Measurements from ENCODE around the gene VWA8.

The VWA8 gene

DNA sequence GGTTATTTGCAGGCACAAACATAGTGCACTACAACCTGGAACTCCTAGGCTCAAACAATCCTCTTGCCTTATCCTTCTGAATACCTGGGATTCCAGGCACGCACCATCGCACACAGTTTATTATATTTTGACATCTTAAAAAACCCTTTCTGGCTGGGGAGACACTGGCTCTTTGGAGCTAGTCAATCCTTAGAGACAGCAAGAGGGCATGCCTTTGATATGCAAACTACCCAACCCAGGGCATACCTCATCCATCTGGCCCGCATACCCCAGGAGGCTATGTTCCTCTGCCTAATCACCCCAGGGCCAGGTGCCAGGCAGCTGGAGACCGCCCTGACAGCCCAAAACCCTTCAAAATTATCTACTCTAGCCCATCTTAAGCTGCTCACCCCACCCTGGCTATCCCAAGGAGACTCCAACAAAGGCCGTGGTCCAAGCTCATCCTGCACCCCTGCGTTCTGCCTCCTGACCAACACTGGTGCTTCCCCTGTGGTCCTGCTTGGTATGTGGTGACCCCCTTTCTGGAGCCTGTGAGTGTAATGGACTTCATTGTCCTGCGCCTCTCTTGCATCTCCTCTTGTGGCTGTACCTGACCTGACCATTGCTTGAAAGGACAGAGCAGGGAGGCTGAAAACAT lies 417.1 kb downstream of the VWA8 start:
- TF ChIP-seq CTCF (IDR thresholded peaks at IDR 0.05), result no peak

DNA sequence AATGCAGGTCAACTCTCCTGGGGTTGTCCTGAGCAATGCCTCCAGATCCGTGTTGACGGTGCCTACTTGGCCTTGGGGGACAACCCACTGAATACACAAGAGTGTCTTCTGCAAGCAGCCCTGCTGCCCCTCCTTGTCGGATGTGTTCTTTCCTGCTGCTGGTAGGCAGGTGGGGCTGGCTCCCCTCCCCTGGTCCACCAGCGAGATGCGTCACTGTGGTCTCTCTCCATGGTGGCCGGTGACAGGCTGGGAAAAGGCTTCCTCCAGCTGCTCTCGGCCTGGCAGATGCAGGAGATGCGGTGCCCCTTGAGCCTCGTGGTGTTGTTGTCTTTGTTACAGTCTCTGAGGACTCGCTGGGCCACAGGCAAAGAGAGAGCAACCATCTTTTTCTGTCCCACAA lies 418.6 kb downstream of the VWA8 start:
- TF ChIP-seq CTCF (IDR thresholded peaks at IDR 0.05), result no peak

DNA sequence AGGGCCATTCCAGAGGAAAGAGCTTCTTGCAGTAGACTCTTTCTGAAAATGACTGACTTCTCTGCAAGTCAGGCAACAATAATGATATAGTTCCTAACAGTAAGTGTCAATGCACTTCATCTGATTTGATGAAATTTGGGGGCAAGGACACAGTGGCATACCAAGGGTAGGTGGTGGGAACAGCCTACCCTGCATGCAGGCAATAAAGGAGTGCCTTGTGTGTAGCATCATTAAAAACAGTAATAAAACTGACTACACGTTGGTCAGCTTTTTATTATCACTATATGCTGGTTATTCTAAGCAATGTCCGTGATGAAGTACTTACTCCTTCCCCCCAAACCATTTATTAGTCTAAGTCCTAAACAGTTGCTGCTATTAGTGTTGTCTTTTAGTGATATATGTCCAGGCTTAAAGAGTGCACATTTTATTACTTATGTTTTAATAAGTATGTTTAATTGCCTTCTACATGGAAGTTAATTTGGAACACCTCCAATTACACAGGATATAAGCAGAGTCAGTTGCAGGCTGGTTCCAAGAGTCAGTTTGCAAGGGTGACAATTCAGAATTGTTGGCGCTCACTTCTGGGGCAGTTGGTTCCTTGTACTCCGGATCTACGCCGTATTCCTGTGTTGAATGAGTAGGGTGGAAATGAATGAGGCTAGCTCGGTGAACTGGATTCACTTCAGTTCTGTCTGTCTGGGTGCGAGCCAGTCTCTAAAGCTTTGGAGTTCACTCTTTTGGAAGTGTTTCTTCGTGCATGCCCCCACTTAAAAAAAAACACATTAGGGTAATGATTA lies 419.6 kb downstream of the VWA8 start:
- no peak for TF ChIP-seq CTCF (IDR thresholded peaks at IDR 0.05)

DNA sequence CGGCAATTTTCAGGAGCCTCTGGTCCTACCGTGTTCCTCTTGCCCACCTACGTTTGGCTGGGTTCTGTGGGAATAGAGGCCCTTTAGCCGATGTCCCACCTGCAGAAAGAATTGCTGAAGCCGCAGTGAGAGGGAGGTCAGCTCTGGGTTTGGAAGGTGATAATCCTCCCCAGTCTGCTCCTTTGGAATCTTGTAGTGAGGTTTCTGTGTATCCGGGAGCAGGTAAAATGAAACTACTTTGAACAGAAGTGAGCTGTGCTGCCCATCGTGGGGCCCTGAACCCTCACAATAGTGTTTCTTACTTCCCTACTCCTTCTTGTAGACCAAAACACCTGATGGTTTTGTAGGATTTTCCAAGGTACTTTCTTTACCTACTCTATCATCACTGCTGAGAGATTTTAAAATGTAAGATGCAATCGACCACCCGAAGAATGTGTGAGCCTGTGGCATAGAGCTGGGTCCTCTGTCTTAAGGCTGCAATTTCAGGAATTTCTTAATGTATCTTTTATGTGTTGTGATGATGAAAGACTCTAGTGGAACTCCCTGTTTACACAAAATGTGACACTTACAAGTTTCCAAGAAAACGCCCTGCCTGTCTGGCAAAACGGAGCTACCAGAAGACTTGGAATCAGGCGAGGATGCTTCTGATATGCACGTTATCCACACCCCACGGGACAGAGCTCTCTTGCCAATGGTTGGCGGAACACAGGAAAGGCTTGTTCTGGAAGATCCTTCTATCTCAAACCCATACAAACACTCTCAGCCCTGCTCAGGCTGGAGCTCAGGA lies 427.4 kb downstream of the VWA8 start:
- no peak for TF ChIP-seq CTCF (IDR thresholded peaks at IDR 0.05)

DNA sequence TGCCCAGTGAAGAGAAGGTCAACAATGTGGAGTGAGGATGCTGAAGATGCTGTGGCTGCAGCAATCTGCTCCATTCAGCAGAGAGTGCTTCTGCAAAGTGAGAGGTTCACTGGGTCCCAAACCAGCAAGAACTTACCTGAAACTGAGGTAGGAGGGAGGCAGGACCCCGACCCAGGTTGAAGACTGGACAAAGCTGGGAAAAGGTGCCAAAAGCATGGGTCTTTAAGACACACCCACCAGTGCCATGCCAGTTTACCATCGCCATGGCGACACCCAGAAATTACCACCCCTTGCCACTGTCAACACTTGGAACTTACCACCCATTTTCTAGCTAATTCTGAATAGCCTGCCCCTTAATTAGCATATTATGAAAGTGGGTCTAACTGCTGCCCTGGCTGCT lies 432.9 kb downstream of the VWA8 start:
- TF ChIP-seq CTCF (IDR thresholded peaks at IDR 0.05), result no peak

DNA sequence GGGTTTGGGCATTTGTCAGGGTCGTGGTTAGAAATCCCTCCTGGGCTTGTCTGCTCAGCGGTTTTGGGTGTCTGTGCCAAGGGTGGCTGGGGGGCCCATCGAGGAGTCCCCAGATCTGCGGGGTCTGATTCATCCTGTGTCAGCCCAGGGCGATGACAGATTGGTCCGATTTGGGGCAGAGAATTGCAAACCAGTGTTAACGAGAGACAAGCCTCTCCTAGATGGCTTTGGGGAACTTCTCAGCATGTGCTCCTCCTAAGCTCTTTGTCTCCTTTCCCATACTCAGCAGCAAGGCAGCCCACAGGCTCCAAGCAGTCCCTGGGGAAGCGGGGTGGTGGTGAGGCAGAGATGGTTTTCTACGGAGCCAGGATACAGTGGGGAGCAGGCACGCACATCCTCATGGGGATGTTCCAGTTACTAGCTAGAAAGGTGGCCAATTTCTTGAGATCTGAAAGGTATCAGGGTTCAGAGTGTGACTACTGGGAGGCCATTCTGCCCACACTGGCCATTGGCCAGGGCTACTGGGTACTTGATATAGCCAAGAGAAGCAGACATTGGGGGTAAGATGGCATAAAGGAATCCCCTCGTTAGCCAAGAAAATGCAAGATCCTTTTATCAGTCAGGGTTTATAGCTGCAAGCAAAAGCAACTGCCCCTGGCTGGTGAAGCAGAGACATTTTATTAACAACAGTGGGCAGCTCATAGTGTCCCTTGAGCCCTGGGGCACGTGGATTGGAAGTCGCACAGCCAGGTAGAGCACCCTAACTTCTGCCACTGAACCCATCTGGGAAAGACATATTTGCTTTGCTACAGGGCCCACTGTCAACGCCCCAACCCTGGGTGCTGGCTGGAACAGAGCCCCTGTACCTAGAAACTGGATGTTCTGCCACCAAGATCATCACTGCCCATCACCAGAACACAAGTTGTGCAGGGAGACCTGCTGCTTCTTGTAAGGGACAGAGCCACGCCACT lies 440.0 kb downstream of the VWA8 start:
- TF ChIP-seq CTCF (IDR thresholded peaks at IDR 0.05), result no peak
